Myocyte (in vitro differentiated cells): ENCODE measurements around the gene IL10RA. TPM values are rescaled to one million over a fixed set of nuclear protein-coding genes. Genes with fewer than 3 reads are reported as not detected.

ENCODE experiments used
- DNase-seq: peaks from one replicate; pipeline ENCODE4 v3.0.0-alpha.2; 2012; ENCODE audit warnings: low read depth
- total RNA-seq: library from RNA; depleted of rRNA; stranded (reverse); fragments of >200 nt; gene quantifications from 2 replicates; pipeline ENCODE4 v1.2.3, GENCODE V29; 2014

Gene IL10RA
- total RNA-seq, 1 donor from 2014 or later = not detected

DNA sequence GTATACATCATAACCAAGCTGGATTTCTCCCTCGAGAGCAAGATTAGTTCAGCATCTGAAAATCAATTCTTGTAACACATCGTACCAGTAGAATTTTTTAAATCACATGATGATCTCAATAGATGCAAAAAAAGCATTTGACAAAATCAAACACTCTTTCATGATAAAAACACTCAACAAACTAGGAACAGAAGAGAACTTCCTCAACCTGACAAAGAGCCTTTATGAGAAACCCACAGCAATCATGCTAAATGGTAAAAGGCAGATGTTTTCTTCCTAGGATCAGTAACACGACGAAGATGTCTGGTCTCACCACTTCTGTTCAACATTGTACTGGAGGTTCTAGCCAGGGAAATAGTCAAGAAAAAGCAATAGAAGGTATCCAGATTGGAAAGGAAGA is 56.6 kb downstream of the IL10RA start:
- no peak for DNase-seq

DNA sequence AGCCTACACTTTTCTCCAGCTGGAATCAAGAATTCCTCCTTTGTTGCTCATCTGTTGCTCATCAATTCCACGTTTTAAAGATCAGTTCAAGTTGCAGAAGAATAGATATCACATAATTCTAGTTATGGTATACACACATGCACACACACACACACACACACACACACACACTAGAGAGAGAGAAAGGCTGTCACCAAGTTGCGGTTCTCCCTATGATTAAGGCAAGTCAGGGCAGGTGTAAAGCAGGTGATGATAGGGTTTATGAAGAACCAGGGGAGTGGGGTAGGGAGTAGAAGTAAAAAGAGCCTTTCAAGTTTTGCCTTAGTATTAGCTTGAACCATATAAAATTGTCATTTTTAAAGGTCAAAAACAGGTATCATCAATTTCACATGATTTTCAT is 59.0 kb downstream of the IL10RA start:
- DNase-seq = no peak

DNA sequence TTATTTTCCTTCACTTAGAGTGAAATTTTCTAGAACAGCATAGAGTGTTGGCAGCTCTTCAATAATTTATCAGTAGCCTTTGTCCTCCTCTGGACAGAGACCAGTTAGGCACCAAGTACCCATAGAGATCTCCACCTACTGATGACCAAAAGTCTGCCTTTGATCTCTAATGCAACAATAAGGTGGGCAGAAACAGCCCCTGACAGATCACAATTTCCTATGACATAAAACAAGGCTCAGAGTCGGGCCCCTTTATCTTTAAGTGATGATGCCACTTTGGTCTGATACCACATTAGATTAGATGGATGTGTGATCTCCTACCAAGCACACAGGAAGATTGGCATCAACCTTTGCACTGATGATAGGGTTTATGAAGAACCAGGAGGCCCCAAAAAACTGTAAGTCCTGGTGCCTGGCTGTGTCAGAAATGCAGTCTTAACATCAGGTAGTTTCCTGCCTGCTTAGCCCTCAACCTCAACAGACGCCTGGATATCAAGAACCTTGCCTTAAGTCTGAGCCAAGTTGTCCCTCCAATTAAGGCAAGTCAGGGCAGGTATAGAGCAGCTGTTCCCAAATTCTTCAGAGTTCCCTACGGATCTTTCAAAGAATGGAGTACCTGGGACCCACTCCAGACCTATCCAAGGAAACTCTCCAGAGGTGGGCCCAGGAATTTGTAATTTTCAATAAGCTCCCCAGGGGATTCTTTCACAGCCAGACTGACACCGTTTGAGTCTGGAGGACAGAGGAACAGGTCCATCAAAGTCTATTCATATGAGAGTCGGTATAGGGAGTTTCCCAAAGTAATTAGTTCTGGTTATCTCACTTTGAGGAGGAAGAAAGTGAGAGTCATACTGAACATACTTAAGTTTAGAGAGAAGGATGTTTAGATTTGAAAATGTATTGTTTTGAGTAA is 60.1 kb downstream of the IL10RA start:
- DNase-seq = no peak

DNA sequence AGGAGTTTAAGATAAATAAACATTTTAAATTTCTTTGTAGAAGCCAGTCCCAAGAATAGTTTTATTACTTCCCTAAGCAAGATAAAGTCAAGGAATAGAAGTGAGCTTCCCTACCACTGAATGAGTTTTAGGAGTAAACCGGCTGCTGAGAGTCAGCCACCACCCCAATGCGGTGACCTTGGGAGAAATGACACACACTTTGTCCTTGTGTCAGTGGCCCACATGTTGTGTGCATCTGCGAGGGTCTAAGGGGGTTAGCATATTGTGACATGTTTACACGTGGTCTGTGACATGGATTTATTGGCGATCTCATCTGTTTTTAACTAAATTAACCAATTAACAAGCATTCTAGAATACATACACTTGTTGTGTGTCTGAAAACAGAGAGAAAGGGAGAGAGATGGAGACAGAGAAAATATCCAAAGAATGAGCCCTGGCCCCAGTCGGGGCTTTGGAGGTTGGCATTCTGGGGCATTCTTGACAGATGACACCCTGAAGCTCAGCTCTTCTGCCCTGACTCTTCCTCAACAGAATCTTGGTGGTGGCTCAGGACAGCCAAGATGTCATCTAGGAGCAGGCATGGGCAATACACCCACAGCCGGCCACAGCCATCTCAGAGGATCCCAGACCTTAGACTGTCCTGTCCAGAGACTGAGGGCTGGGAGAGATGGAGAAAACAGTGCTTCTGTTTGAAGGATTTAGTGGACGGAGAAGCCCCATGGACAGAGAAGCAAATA is 60.9 kb downstream of the IL10RA start:
- no peak for DNase-seq

DNA sequence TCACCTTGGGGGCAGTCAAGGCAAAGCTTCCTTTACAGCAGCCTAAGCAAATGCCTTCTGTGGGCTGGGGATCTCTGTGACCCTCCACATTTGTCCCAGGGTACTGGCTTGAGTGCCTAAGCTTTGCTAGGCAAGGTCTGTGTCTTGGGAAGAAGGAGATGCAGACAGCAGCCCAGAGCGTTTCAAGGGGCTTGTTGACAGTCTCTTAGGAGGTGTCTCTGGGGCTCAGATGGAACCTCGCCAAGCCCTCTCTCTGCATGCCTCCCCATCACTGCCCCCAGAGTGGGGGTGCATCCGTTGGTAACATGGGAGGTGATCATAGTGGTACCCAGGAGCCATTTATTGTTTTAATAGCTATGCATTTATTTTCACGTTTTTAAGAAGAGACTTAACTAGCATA is 61.6 kb downstream of the IL10RA start:
- DNase-seq = no peak

DNA sequence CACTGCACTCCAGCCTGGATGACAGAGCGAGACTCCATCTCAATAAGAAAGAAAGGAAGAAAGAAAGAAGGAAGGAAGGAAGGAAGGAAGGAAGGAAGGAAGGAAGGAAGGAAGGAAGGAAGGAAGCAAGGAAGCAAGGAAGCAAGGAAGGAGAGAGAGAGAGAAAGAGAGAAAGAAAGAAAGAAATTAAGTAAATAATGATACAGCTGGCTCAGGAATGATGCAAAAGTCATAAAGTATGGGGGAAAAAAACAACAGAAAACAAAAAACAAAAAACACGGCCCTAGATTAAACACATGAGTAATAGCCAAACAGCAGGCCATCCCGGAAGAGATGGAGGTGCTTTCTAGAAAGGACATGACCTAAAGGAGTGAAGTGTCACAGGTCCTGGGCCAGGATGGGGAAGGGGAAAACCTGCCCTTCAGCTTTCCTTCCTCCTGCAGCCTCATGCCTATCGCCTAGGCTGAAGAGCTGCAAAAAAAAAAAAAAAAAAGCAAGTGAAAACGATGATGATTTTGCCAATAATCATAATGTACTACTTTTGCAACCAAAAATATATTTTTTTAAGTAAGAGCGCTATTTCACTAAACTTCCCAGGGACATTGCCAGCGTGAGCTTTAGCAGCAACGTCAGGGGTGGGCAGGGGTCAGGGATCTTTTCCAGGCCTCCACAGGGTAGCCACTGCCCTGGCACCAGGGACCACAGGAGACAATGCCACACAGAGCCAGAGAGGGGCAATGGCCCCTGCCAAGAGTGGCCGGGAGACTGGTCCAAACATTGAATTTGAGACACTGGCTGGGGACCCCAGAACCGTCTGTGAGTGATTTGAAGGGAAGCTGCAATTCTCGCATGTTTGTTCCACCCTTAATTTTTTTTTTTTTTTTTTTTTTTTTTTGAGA is 62.5 kb downstream of the IL10RA start:
- no peak for DNase-seq

DNA sequence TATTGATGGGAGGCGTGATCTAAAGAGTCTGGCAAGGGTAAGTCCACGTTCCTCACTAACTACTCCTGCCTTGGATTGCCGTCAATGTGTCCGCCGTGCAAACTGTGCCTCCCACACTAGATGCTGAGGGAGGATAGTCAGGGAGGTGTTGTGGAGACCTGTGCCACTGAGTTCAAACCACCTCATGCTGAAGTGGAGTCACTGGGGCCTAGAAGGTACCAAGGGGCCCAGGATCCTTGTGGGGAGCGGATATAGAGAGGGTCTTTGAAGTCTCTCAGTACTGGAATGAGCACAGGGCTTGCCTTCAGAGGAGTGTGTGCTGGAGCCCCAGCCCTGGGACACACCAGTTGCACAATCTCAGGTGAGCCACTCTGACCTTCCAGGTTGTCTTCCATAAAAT is 63.6 kb downstream of the IL10RA start:
- no peak for DNase-seq

DNA sequence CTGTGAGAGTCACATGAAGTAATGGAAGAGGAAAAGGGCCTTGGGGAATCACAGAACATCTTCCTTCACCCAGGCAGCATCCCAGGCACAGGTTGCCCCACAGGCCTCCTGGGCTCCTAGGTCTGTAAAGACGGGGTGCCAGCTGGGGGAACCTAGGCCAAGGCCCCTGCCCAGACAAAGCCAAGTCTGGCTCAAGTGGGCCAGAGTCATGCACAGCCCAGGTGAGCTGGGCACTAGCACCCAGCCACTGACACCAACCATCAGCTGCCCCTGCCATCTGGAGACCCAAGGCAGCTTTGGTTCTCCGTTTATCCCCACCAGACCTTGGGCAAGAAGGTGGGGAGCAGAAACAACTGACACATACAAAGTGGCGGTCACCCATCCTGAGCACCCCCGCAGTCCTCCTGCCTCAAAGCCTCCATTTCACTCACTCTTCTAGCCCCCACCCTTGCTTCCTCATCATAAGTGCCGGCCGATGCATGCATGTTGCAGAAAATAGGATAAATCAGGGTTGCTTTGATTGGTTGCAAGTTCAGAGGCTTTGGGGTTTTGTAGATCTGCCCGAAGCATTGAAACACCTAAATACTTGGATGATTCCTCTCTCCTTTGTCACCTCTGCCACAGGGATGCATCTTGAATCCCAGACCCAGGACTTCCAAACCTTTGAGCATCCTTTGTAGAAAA is 64.2 kb downstream of the IL10RA start:
- DNase-seq = no peak

Other genes with a start within 250 kb of the IL10RA start
- not detected in 2 replicates for gene DSCAML1, start 189.2 kb upstream of the IL10RA start, total RNA-seq
- not detected in 2 replicates for gene FXYD2, start 161.7 kb upstream of the IL10RA start, total RNA-seq
- 1.7 and 3.1 TPM in 2 replicates for gene FXYD6, start 109.7 kb upstream of the IL10RA start, total RNA-seq
- not detected in 2 replicates for gene TMPRSS13, start 57.0 kb upstream of the IL10RA start, total RNA-seq
- not detected in 2 replicates for gene TMPRSS4, start 90.7 kb downstream of the IL10RA start, total RNA-seq
- gene SMIM35, start 100.6 kb downstream of the IL10RA start, total RNA-seq = not detected in 2 replicates
- gene SCN4B, start 166.4 kb downstream of the IL10RA start, total RNA-seq = 0.16 TPM in 1 of 2 replicates, not detected in the other
- gene SCN2B, start 190.2 kb downstream of the IL10RA start, total RNA-seq = not detected in 2 replicates
- gene JAML, start 238.6 kb downstream of the IL10RA start, total RNA-seq = not detected in 2 replicates